Right atrium auricular region (tissue), 2 donors: Measurements from ENCODE around the gene ANKRD45. TPM values are rescaled to one million over a fixed set of nuclear protein-coding genes. Genes with fewer than 3 reads are reported as not detected.
"Not testable (repeated sequence)": the region's sequence is repeated elsewhere in the genome, so short reads cannot be mapped to it uniquely, and the experiment has no call there.

Source experiments
- DNase-seq: peaks from one replicate; pipeline ENCODE4 v3.0.0-alpha.2; 2019; ENCODE audit warnings: low spot score
- H3K27ac ChIP-seq, 2 donors: fragments of 200-600 bp; sonication (generic); 1 replicate in 1 of 2; 2 replicates in 1 of 2; pipeline ENCODE4 v1.5.1; 2016 to 2019
- H3K27me3 ChIP-seq, 2 donors: fragments of 200-600 bp; sonication (generic); one replicate each; pipeline versions ENCODE4 v1.5.1 to v1.6.0; 2017 to 2019
- H3K36me3 ChIP-seq: fragments of 200-600 bp; sonication (generic); one replicate; pipeline ENCODE4 v1.5.1; 2016
- H3K4me1 ChIP-seq, 2 donors: fragments of 200-600 bp; sonication (generic); one replicate each; pipeline versions ENCODE4 v1.5.1 to v1.6.0; 2017 to 2019
- H3K4me3 ChIP-seq, 2 donors: fragments of 200-600 bp; sonication (generic); 1 replicate in 1 of 2; 2 replicates in 1 of 2; pipeline ENCODE4 v1.5.1; 2017 to 2019; ENCODE audit warnings: mild to moderate bottlenecking in 1 of 2, moderate library complexity in 1 of 2
- H3K9me3 ChIP-seq, 2 donors: fragments of 200-600 bp; sonication (generic); one replicate each; pipeline ENCODE4 v1.5.1; 2019
- CTCF ChIP-seq, 2 donors: fragments of 200-600 bp; sonication (generic); IDR thresholded peaks; one replicate each; pipeline ENCODE4 v1.5.1; 2019; ENCODE audit warnings: antibody characterized with exemption in 2 of 2
- total RNA-seq, 2 donors: library from RNA; depleted of rRNA; stranded (reverse); fragments of >200 nt; gene quantifications; one replicate each; pipeline ENCODE4 v1.1.0, GENCODE V29; 2016

ANKRD45 gene
- total RNA-seq, 2 donors from 2014 or later, result 0.35 to 0.56 TPM

- Histone ChIP-seq H3K4me3 (no peak overlapping the region), H3K36me3 (no peaks in the 10 kb centered on the region), H3K27me3 (no peaks in the 10 kb centered on the region), H3K4me1 (no peaks in the 10 kb centered on the region), H3K27ac (no peak overlapping the region), H3K9me3 (no peaks in the 10 kb centered on the region)
- TF ChIP-seq CTCF (IDR thresholded peaks at IDR 0.05), result no peak
- DNase-seq, result no peak
Measured at GRCh38 chr1:173661271-173661670, 8.4 kb downstream of the ANKRD45 start.

- peaks cover 0 to 10% of the 10 kb centered on the region in 2 donors for H3K9me3 ChIP-seq
- no peak for TF ChIP-seq CTCF (IDR thresholded peaks at IDR 0.05)
- no peaks in the 10 kb centered on the region for H3K36me3 ChIP-seq
Measured at GRCh38 chr1:173660306-173660705, 9.3 kb downstream of the ANKRD45 start.

GRCh38 chr1:173648880-173649605 lies 20.6 kb downstream of the ANKRD45 start:
- H3K36me3 ChIP-seq, result no peaks in the 10 kb centered on the region
- H3K27ac ChIP-seq, result no peak overlapping the region
- TF ChIP-seq CTCF (IDR thresholded peaks at IDR 0.05), result no peak
- H3K4me1 ChIP-seq, result no peaks in the 10 kb centered on the region
- no peak overlapping the region for H3K4me3 ChIP-seq
- H3K27me3 ChIP-seq, result no peaks in the 10 kb centered on the region
- H3K9me3 ChIP-seq, result no peaks in the 10 kb centered on the region
- no peak for DNase-seq

More at GRCh38 chr1:173660306-173660705, 9.3 kb downstream of the ANKRD45 start:
- Histone ChIP-seq H3K4me1 (no peaks in the 10 kb centered on the region), H3K4me3 (no peak overlapping the region), H3K27ac (no peak overlapping the region), H3K27me3 (no peaks in the 10 kb centered on the region)
- no peak for DNase-seq

GRCh38 chr1:173646656-173647055 lies 23.0 kb downstream of the ANKRD45 start:
- TF ChIP-seq CTCF (IDR thresholded peaks at IDR 0.05), result no peak
- H3K4me3 ChIP-seq, result no peak overlapping the region
- no peaks in the 10 kb centered on the region for H3K36me3 ChIP-seq
- H3K27me3 ChIP-seq, result no peaks in the 10 kb centered on the region
- no peaks in the 10 kb centered on the region for H3K4me1 ChIP-seq
- DNase-seq, result no peak
- no peaks in the 10 kb centered on the region for H3K9me3 ChIP-seq
- H3K27ac ChIP-seq, result no peak overlapping the region

GRCh38 chr1:173642450-173643139 lies 27.1 kb downstream of the ANKRD45 start:
- H3K9me3 ChIP-seq, DNase-seq, H3K27me3 ChIP-seq, H3K4me3 ChIP-seq, H3K36me3 ChIP-seq, H3K27ac ChIP-seq, H3K4me1 ChIP-seq: not testable (repeated sequence)

GRCh38 chr1:173639102-173639501 lies 30.5 kb downstream of the ANKRD45 start:
- Histone ChIP-seq H3K36me3 (no peaks in the 10 kb centered on the region), H3K27ac (no peak overlapping the region), H3K4me1 (peaks cover 0 to 9% of the 10 kb centered on the region in 2 donors), H3K4me3 (no peak overlapping the region), H3K9me3 (no peaks in the 10 kb centered on the region), H3K27me3 (no peaks in the 10 kb centered on the region)
- DNase-seq, result no peak
- no peak for TF ChIP-seq CTCF (IDR thresholded peaks at IDR 0.05)
